Measurements from ENCODE around the gene AMH. TPM values are rescaled to one million over a fixed set of nuclear protein-coding genes. Genes with fewer than 3 reads are reported as not detected.

Gene AMH
- total and polyA plus RNA-seq, 2 experiments from 2014 or later: 1.9 to 6.8 TPM

GRCh38 chr19:2234996-2235380 lies 14.1 kb upstream of the AMH start:
- H3F3A ChIP-seq (replicated peaks; ENCODE audit: low read depth): peaks cover 21% of the 10 kb centered on the region; the same call in 1 of the 2 replicates
- H3K9me3 Mint-ChIP-seq: peaks cover 15% of the 10 kb centered on the region; the same call in 2 of the 3 replicates
- peaks cover 22% of the 10 kb centered on the region for H3K27me3 Mint-ChIP-seq (ENCODE audit: insufficient read depth, low read depth, poor library complexity)
- H3K27ac Mint-ChIP-seq: peak overlapping the region; percentile 89
- H3K9me2 ChIP-seq (ENCODE audit: insufficient read depth): no peaks in the 10 kb centered on the region
- no peak overlapping the region for H3K27ac ChIP-seq (ENCODE audit: low read depth)
- peaks cover 52% of the 10 kb centered on the region for H3K79me2 ChIP-seq (replicated peaks; ENCODE audit: insufficient read depth)
- H3K27me3 ChIP-seq (ENCODE audit: insufficient read depth): no peaks in the 10 kb centered on the region
- no peaks in the 10 kb centered on the region for H3K36me3 ChIP-seq (ENCODE audit: insufficient read depth)
- H2AFZ ChIP-seq: no peak overlapping the region
- H3K4me1 Mint-ChIP-seq: peaks cover 28% of the 10 kb centered on the region
- DNase-seq (ENCODE audit: low spot score): no peak
- peaks cover 26% of the 10 kb centered on the region for H4K20me1 ChIP-seq (replicated peaks; ENCODE audit: insufficient read depth)
- peaks cover 24% of the 10 kb centered on the region for H3K4me1 ChIP-seq (ENCODE audit: insufficient read depth)
- peak overlapping the region; percentile 97 for H3K4me2 ChIP-seq
- no peak for ATAC-seq
- H3K4me3 ChIP-seq: peak overlapping the region; percentile 96
- TF ChIP-seq NANOG (IDR thresholded peaks at IDR 0.05; ENCODE audit: borderline replicate concordance) (no peak), EZH2phosphoT487 (IDR thresholded peaks at IDR 0.05; ENCODE audit: unreplicated experiment) (no peak), STAT1 (IDR thresholded peaks at IDR 0.05; ENCODE audit: unreplicated experiment) (no peak), CREB1 (CRISPR knock-in tag; IDR thresholded peaks at IDR 0.05; ENCODE audit: low read depth) (no peak), POLR2AphosphoS5 (IDR thresholded peaks at IDR 0.05; ENCODE audit: low read depth) (no peak), JUNB (IDR thresholded peaks at IDR 0.05; ENCODE audit: unreplicated experiment) (no peak), ZNF331 (CRISPR knock-in tag; IDR thresholded peaks at IDR 0.05; ENCODE audit: low read depth) (no peak), ZNF114 (CRISPR knock-in tag; IDR thresholded peaks at IDR 0.05) (no peak)
- TF ChIP-seq, protein P1, sequence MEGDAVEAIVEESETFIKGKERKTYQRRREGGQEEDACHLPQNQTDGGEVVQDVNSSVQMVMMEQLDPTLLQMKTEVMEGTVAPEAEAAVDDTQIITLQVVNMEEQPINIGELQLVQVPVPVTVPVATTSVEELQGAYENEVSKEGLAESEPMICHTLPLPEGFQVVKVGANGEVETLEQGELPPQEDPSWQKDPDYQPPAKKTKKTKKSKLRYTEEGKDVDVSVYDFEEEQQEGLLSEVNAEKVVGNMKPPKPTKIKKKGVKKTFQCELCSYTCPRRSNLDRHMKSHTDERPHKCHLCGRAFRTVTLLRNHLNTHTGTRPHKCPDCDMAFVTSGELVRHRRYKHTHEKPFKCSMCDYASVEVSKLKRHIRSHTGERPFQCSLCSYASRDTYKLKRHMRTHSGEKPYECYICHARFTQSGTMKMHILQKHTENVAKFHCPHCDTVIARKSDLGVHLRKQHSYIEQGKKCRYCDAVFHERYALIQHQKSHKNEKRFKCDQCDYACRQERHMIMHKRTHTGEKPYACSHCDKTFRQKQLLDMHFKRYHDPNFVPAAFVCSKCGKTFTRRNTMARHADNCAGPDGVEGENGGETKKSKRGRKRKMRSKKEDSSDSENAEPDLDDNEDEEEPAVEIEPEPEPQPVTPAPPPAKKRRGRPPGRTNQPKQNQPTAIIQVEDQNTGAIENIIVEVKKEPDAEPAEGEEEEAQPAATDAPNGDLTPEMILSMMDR (conservative IDR thresholded peaks at IDR 0.05; ENCODE audit: low read depth in 2 of 2): no peak
- TF ChIP-seq, protein P2, sequence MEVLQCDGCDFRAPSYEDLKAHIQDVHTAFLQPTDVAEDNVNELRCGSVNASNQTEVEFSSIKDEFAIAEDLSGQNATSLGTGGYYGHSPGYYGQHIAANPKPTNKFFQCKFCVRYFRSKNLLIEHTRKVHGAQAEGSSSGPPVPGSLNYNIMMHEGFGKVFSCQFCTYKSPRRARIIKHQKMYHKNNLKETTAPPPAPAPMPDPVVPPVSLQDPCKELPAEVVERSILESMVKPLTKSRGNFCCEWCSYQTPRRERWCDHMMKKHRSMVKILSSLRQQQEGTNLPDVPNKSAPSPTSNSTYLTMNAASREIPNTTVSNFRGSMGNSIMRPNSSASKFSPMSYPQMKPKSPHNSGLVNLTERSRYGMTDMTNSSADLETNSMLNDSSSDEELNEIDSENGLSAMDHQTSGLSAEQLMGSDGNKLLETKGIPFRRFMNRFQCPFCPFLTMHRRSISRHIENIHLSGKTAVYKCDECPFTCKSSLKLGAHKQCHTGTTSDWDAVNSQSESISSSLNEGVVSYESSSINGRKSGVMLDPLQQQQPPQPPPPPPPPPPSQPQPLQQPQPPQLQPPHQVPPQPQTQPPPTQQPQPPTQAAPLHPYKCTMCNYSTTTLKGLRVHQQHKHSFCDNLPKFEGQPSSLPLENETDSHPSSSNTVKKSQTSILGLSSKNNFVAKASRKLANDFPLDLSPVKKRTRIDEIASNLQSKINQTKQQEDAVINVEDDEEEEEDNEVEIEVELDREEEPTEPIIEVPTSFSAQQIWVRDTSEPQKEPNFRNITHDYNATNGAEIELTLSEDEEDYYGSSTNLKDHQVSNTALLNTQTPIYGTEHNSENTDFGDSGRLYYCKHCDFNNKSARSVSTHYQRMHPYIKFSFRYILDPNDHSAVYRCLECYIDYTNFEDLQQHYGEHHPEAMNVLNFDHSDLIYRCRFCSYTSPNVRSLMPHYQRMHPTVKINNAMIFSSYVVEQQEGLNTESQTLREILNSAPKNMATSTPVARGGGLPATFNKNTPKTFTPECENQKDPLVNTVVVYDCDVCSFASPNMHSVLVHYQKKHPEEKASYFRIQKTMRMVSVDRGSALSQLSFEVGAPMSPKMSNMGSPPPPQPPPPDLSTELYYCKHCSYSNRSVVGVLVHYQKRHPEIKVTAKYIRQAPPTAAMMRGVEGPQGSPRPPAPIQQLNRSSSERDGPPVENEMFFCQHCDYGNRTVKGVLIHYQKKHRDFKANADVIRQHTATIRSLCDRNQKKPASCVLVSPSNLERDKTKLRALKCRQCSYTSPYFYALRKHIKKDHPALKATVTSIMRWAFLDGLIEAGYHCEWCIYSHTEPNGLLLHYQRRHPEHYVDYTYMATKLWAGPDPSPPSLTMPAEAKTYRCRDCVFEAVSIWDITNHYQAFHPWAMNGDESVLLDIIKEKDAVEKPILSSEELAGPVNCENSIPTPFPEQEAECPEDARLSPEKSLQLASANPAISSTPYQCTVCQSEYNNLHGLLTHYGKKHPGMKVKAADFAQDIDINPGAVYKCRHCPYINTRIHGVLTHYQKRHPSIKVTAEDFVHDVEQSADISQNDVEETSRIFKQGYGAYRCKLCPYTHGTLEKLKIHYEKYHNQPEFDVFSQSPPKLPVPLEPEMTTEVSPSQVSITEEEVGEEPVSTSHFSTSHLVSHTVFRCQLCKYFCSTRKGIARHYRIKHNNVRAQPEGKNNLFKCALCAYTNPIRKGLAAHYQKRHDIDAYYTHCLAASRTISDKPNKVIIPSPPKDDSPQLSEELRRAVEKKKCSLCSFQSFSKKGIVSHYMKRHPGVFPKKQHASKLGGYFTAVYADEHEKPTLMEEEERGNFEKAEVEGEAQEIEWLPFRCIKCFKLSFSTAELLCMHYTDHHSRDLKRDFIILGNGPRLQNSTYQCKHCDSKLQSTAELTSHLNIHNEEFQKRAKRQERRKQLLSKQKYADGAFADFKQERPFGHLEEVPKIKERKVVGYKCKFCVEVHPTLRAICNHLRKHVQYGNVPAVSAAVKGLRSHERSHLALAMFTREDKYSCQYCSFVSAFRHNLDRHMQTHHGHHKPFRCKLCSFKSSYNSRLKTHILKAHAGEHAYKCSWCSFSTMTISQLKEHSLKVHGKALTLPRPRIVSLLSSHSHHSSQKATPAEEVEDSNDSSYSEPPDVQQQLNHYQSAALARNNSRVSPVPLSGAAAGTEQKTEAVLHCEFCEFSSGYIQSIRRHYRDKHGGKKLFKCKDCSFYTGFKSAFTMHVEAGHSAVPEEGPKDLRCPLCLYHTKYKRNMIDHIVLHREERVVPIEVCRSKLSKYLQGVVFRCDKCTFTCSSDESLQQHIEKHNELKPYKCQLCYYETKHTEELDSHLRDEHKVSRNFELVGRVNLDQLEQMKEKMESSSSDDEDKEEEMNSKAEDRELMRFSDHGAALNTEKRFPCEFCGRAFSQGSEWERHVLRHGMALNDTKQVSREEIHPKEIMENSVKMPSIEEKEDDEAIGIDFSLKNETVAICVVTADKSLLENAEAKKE (CRISPR knock-in tag; IDR thresholded peaks at IDR 0.05): no peak
- TF ChIP-seq, protein P3, sequence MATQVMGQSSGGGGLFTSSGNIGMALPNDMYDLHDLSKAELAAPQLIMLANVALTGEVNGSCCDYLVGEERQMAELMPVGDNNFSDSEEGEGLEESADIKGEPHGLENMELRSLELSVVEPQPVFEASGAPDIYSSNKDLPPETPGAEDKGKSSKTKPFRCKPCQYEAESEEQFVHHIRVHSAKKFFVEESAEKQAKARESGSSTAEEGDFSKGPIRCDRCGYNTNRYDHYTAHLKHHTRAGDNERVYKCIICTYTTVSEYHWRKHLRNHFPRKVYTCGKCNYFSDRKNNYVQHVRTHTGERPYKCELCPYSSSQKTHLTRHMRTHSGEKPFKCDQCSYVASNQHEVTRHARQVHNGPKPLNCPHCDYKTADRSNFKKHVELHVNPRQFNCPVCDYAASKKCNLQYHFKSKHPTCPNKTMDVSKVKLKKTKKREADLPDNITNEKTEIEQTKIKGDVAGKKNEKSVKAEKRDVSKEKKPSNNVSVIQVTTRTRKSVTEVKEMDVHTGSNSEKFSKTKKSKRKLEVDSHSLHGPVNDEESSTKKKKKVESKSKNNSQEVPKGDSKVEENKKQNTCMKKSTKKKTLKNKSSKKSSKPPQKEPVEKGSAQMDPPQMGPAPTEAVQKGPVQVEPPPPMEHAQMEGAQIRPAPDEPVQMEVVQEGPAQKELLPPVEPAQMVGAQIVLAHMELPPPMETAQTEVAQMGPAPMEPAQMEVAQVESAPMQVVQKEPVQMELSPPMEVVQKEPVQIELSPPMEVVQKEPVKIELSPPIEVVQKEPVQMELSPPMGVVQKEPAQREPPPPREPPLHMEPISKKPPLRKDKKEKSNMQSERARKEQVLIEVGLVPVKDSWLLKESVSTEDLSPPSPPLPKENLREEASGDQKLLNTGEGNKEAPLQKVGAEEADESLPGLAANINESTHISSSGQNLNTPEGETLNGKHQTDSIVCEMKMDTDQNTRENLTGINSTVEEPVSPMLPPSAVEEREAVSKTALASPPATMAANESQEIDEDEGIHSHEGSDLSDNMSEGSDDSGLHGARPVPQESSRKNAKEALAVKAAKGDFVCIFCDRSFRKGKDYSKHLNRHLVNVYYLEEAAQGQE (IDR thresholded peaks at IDR 0.05; ENCODE audit: unreplicated experiment): no peak
- H3K4me3 Mint-ChIP-seq: peak overlapping the region; percentile 98
- peaks cover 38% of the 10 kb centered on the region for H3K36me3 Mint-ChIP-seq (ENCODE audit: low read depth)

Data from GM23338 (cell line).